Omental fat pad (tissue), 4 donors: ENCODE results near the gene PROKR1. TPM values are rescaled to one million over a fixed set of nuclear protein-coding genes. Genes with fewer than 3 reads are reported as not detected.

Source experiments
- ATAC-seq: fragments of 150-250 bp; one replicate; pipeline ENCODE4 v1.9.1; 2016; ENCODE audit warnings: mild to moderate bottlenecking, moderate library complexity; ENCODE audit not compliant: low FRiP score
- DNase-seq: peaks from one replicate; pipeline ENCODE4 v3.0.0-alpha.2; 2019; ENCODE audit warnings: low spot score
- CTCF ChIP-seq, 3 donors: fragments of 450-650 bp; IDR thresholded peaks; one replicate each; pipeline ENCODE4 v1.5.1; 2016 to 2017; ENCODE audit warnings: antibody characterized with exemption in 3 of 3, mild to moderate bottlenecking in 3 of 3, moderate library complexity in 2 of 3
- total RNA-seq, 4 donors: library from RNA; depleted of rRNA; stranded (reverse); fragments of >200 nt; gene quantifications; one replicate each; pipeline ENCODE4 v1.1.0, GENCODE V29; 2016

The PROKR1 gene
- total RNA-seq, 4 donors from 2014 or later: 0.46 to 3.6 (median 1.3) TPM

DNA sequence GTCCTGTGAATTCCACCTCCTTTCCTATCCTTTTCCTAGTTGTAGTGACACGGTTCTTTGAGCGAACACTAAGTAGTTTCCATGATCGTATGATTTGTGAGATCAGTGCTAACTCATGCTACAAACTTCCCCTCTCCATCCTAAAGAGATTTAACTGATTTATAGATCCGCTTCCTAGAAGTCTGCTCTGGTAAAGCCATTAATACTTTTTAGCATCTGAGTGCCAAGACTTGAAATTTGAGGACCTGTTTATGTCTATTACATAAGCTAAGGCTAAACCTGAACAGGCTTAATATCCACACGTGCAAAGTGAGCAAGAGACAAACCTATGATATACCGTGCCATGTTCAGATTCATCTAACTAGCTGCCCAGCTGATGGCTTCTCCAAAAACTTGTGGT, 14.9 kb downstream of the PROKR1 start:
- ATAC-seq: no peak
- DNase-seq: no peak
- TF ChIP-seq CTCF (IDR thresholded peaks at IDR 0.05): no peak

- ATAC-seq (no peak), DNase-seq (no peak)
- TF ChIP-seq CTCF (IDR thresholded peaks at IDR 0.05): no peak
Observed at GRCh38 chr2:68659081-68659480, 15.7 kb downstream of the PROKR1 start.

GRCh38 chr2:68660658-68661057, 17.3 kb downstream of the PROKR1 start:
- DNase-seq: no peak

DNA sequence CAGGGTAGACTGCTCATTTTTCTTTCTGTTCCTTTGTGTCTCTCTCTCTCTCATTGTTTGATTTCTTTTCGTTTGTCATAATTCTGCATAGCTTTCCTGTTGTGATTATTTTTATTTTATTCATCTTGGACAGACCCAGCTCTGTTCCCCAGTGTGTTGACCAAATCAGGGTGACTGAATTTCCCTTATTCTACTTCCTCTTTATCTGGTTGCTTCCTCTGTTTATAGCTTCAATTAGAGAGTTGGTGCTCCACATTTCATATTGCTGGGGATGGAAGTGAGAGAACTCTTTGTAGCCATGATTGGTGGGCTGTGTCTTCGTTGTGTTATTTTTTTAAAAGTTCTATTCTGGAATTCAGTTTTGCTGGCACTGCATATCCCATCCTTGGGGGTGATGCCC, 19.1 kb downstream of the PROKR1 start:
- DNase-seq: no peak
- no peak for ATAC-seq
- TF ChIP-seq CTCF (IDR thresholded peaks at IDR 0.05): no peak

More at GRCh38 chr2:68660658-68661057, 17.3 kb downstream of the PROKR1 start:
- TF ChIP-seq CTCF (IDR thresholded peaks at IDR 0.05): no peak
- no peak for ATAC-seq

GRCh38 chr2:68663371-68664156, 20.2 kb downstream of the PROKR1 start:
- ATAC-seq: no peak
- no peak for DNase-seq
- no peak for TF ChIP-seq CTCF (IDR thresholded peaks at IDR 0.05)

GRCh38 chr2:68667371-68667770, 24.0 kb downstream of the PROKR1 start:
- DNase-seq: no peak
- no peak for TF ChIP-seq CTCF (IDR thresholded peaks at IDR 0.05)
- no peak for ATAC-seq

GRCh38 chr2:68669651-68670050, 26.3 kb downstream of the PROKR1 start:
- ATAC-seq: no peak
- DNase-seq: no peak
- TF ChIP-seq CTCF (IDR thresholded peaks at IDR 0.05): no peak
